CD4-positive, alpha-beta T cell treated with Interleukin-10 for 1 hour (primary cell): ENCODE measurements around the gene ZNF217.
A peak's percentile ranks its signal among the peaks of the same experiment; 100 is the strongest.
"Not testable (repeated sequence)": the region's sequence is repeated elsewhere in the genome, so short reads cannot be mapped to it uniquely, and the experiment has no call there.

Experiments used
- DNase-seq: peaks from one replicate; pipeline ENCODE4 v3.0.0-alpha.2; 2020

The ZNF217 gene

GRCh38 chr20:53593466-53594007 lies at the start of gene ZNF217:
Gene ZNF217, minus strand, starts transcription at chr20:53593839. Its CDS starts 11,013 bp downstream, at chr20:53582826.
- DNase-seq = peak; percentile 74

GRCh38 chr20:53643031-53643832 lies 49.6 kb upstream of the ZNF217 start:
- DNase-seq = peak; percentile 76

GRCh38 chr20:53642196-53643030 lies 48.8 kb upstream of the ZNF217 start:
- DNase-seq = peak; percentile 57

- DNase-seq = no peak
Observed at GRCh38 chr20:53639647-53640440, 46.2 kb upstream of the ZNF217 start.

- DNase-seq = no peak
Observed at GRCh38 chr20:53639128-53639527, 45.5 kb upstream of the ZNF217 start.

- not testable (repeated sequence) for DNase-seq
Observed at GRCh38 chr20:53637310-53637709, 43.7 kb upstream of the ZNF217 start.

- DNase-seq = no peak
Observed at GRCh38 chr20:53636540-53637097, 43.0 kb upstream of the ZNF217 start.

GRCh38 chr20:53635221-53635620 lies 41.6 kb upstream of the ZNF217 start:
- DNase-seq = no peak

GRCh38 chr20:53631909-53632662 lies 38.4 kb upstream of the ZNF217 start:
- DNase-seq = no peak

GRCh38 chr20:53629436-53629835 lies 35.8 kb upstream of the ZNF217 start:
- DNase-seq = no peak

GRCh38 chr20:53628758-53629157 lies 35.1 kb upstream of the ZNF217 start:
- DNase-seq = not testable (repeated sequence)

- no peak for DNase-seq
Observed at GRCh38 chr20:53628076-53628475, 34.4 kb upstream of the ZNF217 start.

- DNase-seq = not testable (repeated sequence)
Observed at GRCh38 chr20:53627001-53627400, 33.4 kb upstream of the ZNF217 start.

- DNase-seq = no peak
Observed at GRCh38 chr20:53626584-53626983, 32.9 kb upstream of the ZNF217 start.

- no peak for DNase-seq
Observed at GRCh38 chr20:53625311-53626129, 31.9 kb upstream of the ZNF217 start.

- not testable (repeated sequence) for DNase-seq
Observed at GRCh38 chr20:53624927-53625250, 31.2 kb upstream of the ZNF217 start.

GRCh38 chr20:53623454-53624211 lies 30.0 kb upstream of the ZNF217 start:
- DNase-seq = peak; percentile 47

- DNase-seq = no peak
Observed at GRCh38 chr20:53623134-53623453, 29.5 kb upstream of the ZNF217 start.

GRCh38 chr20:53622247-53623133 lies 28.9 kb upstream of the ZNF217 start:
- DNase-seq = no peak
